ENCODE measurements around the gene ECEL1.

The ECEL1 gene

GRCh38 chr2:232523402-232523681, 35.7 kb upstream of the ECEL1 start:
- DNase-seq (ENCODE audit: low read depth in 2 of 2), result no peak

GRCh38 chr2:232522623-232523401, 35.2 kb upstream of the ECEL1 start:
- DNase-seq (ENCODE audit: low read depth in 2 of 2), result no peak

GRCh38 chr2:232521959-232522622, 34.5 kb upstream of the ECEL1 start:
- peak; percentile 59 to 74 for DNase-seq (ENCODE audit: low read depth in 2 of 2)

GRCh38 chr2:232521098-232521497, 33.5 kb upstream of the ECEL1 start:
- DNase-seq (ENCODE audit: low read depth in 2 of 2), result no peak

GRCh38 chr2:232520489-232520888, 32.9 kb upstream of the ECEL1 start:
- DNase-seq (ENCODE audit: low read depth in 2 of 2), result no peak

GRCh38 chr2:232519581-232520438, 32.2 kb upstream of the ECEL1 start, which contains the start of gene PRSS56:
TSS of gene PRSS56 (plus strand) at chr2:232520388. CDS start at chr2:232520599, 211 bp downstream.
- no peak for DNase-seq (ENCODE audit: low read depth in 2 of 2)

GRCh38 chr2:232518844-232519243, 31.2 kb upstream of the ECEL1 start:
- no peak for DNase-seq (ENCODE audit: low read depth in 2 of 2)

- DNase-seq (ENCODE audit: low read depth in 2 of 2), result no peak
These were observed 28.9 kb upstream of the ECEL1 start for GRCh38 chr2:232516551-232516950.

GRCh38 chr2:232515639-232516038, 28.0 kb upstream of the ECEL1 start:
- no peak for DNase-seq (ENCODE audit: low read depth in 2 of 2)

- DNase-seq (ENCODE audit: low read depth in 2 of 2), result no peak
These were observed 25.7 kb upstream of the ECEL1 start for GRCh38 chr2:232513353-232513752.

GRCh38 chr2:232512602-232513001, 25.0 kb upstream of the ECEL1 start:
- DNase-seq (ENCODE audit: low read depth in 2 of 2), result no peak

- DNase-seq (ENCODE audit: low read depth in 2 of 2), result no peak
These were observed 23.8 kb upstream of the ECEL1 start for GRCh38 chr2:232511336-232511890.

GRCh38 chr2:232508251-232508650, 20.6 kb upstream of the ECEL1 start:
- DNase-seq (ENCODE audit: low read depth in 2 of 2), result no peak

- DNase-seq (ENCODE audit: low read depth in 2 of 2), result no peak
These were observed 19.1 kb upstream of the ECEL1 start for GRCh38 chr2:232506709-232507108.

- DNase-seq (ENCODE audit: low read depth in 2 of 2), result no peak
These were observed 18.2 kb upstream of the ECEL1 start for GRCh38 chr2:232505856-232506255.

- DNase-seq (ENCODE audit: low read depth in 2 of 2), result no peak
These were observed 16.8 kb upstream of the ECEL1 start for GRCh38 chr2:232504438-232504837.

GRCh38 chr2:232503809-232504323, 16.2 kb upstream of the ECEL1 start:
- DNase-seq (ENCODE audit: low read depth in 2 of 2), result no peak

GRCh38 chr2:232502911-232503808, 15.5 kb upstream of the ECEL1 start:
- peak in 1 of 2 donors; percentile 18 for DNase-seq (ENCODE audit: low read depth in 2 of 2)

- no peak for DNase-seq (ENCODE audit: low read depth in 2 of 2)
These were observed 14.9 kb upstream of the ECEL1 start for GRCh38 chr2:232502511-232502910.

GRCh38 chr2:232501794-232502390, 14.3 kb upstream of the ECEL1 start:
- DNase-seq (ENCODE audit: low read depth in 2 of 2), result no peak

Measured in stimulated activated CD4-positive, alpha-beta T cell treated with anti-CD3 and anti-CD28 coated beads, Interleukin-4, amount 100 ng/mL, for 48 hours (primary cell).